Measurements from ENCODE around the gene MBOAT7. TPM values are rescaled to one million over a fixed set of nuclear protein-coding genes. Genes with fewer than 3 reads are reported as not detected.
A peak's percentile ranks its signal among the peaks of the same experiment; 100 is the strongest.

The MBOAT7 gene
- total and polyA plus RNA-seq, 8 donors, result 18.8 to 47.2 (median 30.1) TPM

GRCh38 chr19:54138489-54139256, 50.7 kb downstream of the MBOAT7 start:
- ATAC-seq (no peak), FAIRE-seq (no peak), DNase-seq (no peak)
- intact Hi-C loops (cut with DNase I), result no loop called here
- Histone ChIP-seq H3K4me3 (peak overlapping the region; percentile 98 to 100 (median 100)), H3K27me3 (no peaks in the 10 kb centered on the region), H3K4me1 (peaks cover 0 to 20% (median 3%) of the 10 kb centered on the region in 3 donors), H3K27ac (peak overlapping the region in 2 of 4 donors; percentile 90 to 92), H3K9me3 (no peaks in the 10 kb centered on the region), H3K36me3 (peaks cover under 1 to 12% (median 4%) of the 10 kb centered on the region in 3 donors)
- WGBS, 2 donors, result 17 to 19% methylated on average over 28 to 30 of the region's 31 CpGs
- TF ChIP-seq CTCF (IDR thresholded peaks at IDR 0.05), result no peak

GRCh38 chr19:54137699-54138488, 51.5 kb downstream of the MBOAT7 start, which contains the start of gene CNOT3:
CNOT3 (plus strand) TSS chr19:54137762; CDS start chr19:54142979, 5,217 bp downstream.
- H3K4me3 ChIP-seq, result peak within 1 kb of the TSS; percentile 98 to 100 (median 100)
- no peak for FAIRE-seq
- TF ChIP-seq CTCF (IDR thresholded peaks at IDR 0.05), result no peak
- peak within 1 kb of the TSS; percentile 82 to 92 (median 90) for H3K27ac ChIP-seq
- 1% methylated on average over 65 to 103 of the region's 103 CpGs for WGBS, 2 donors
- H3K27me3 ChIP-seq, result no peaks in the 10 kb centered on the region
- H3K4me1 ChIP-seq, result peaks cover 0 to 20% (median 3%) of the 10 kb centered on the region in 3 donors
- no peaks in the 10 kb centered on the region for H3K9me3 ChIP-seq
- DNase-seq, result peak in 3 of 6 donors; percentile 69 to 87 (median 70)
- peaks cover 0 to 4% (median 0%) of the 10 kb centered on the region in 3 donors for H3K36me3 ChIP-seq
- intact Hi-C loops (cut with DNase I), result no loop called here
- peak in 1 of 4 donors; percentile 2 for ATAC-seq

GRCh38 chr19:54136864-54137698, 52.3 kb downstream of the MBOAT7 start:
- peak; percentile 99 for FAIRE-seq
- peak; percentile 94 to 100 (median 100) for DNase-seq
- 0% methylated on average over 46 of the region's 46 CpGs for WGBS, 2 donors
- ATAC-seq, result peak; percentile 83 to 92 (median 86)
- intact Hi-C loops (cut with DNase I), result no loop called here
- H3K27me3 ChIP-seq, result no peaks in the 10 kb centered on the region
- no peak for TF ChIP-seq CTCF (IDR thresholded peaks at IDR 0.05)
- peaks cover 0 to 20% (median 3%) of the 10 kb centered on the region in 3 donors for H3K4me1 ChIP-seq
- no peaks in the 10 kb centered on the region for H3K9me3 ChIP-seq
- H3K4me3 ChIP-seq, result peak overlapping the region; percentile 98 to 100 (median 100)
- H3K36me3 ChIP-seq, result no peaks in the 10 kb centered on the region
- peak overlapping the region; percentile 82 to 92 (median 90) for H3K27ac ChIP-seq

- Histone ChIP-seq H3K4me3 (peak overlapping the region; percentile 1 to 62 (median 39)), H3K36me3 (no peaks in the 10 kb centered on the region), H3K4me1 (peaks cover 0 to 20% (median 3%) of the 10 kb centered on the region in 3 donors), H3K9me3 (no peaks in the 10 kb centered on the region), H3K27me3 (no peaks in the 10 kb centered on the region), H3K27ac (peak overlapping the region in 3 of 4 donors; percentile 19 to 42 (median 23))
- FAIRE-seq (no peak), ATAC-seq (peak in 3 of 4 donors; percentile 0), DNase-seq (no peak)
- no peak for TF ChIP-seq CTCF (IDR thresholded peaks at IDR 0.05)
- intact Hi-C loops (cut with DNase I), result no loop called here
- WGBS, 2 donors, result 1 to 2% methylated on average over 30 of the region's 30 CpGs
Observed at GRCh38 chr19:54136086-54136863, 53.1 kb downstream of the MBOAT7 start.

All from pancreas (tissue), 10 donors.